ENCODE results near the gene ERN2. TPM values are rescaled to one million over a fixed set of nuclear protein-coding genes. Genes with fewer than 3 reads are reported as not detected.

Gene ERN2
- total RNA-seq, 1 experiment from 2014 or later = 2.1 TPM

- Histone ChIP-seq H4K91ac (ENCODE audit: insufficient read length, low read depth, low read length) (no peak overlapping the region), H3K56ac (ENCODE audit: insufficient read length, low read depth, low read length) (no peak overlapping the region), H4K8ac (replicated peaks; ENCODE audit: insufficient read length, low read depth, low read length) (no peak overlapping the region), H3K27ac (ENCODE audit: insufficient read length, low read depth, low read length) (no peak overlapping the region), H2BK12ac (ENCODE audit: insufficient read length, low read depth, low read length) (no peak overlapping the region), H3K9me3 (ENCODE audit: control insufficient read depth, low read depth, low read length) (no peaks in the 10 kb centered on the region), H3K18ac (ENCODE audit: insufficient read length, low read depth, low read length) (no peak overlapping the region), H3K27me3 (ENCODE audit: insufficient read depth, low read length) (no peaks in the 10 kb centered on the region), H3K4me1 (ENCODE audit: insufficient read depth, low read length) (no peaks in the 10 kb centered on the region), H3K79me2 (ENCODE audit: insufficient read depth, low read length) (no peaks in the 10 kb centered on the region), H2AFZ (ENCODE audit: low read length) (no peak overlapping the region), H3K4ac (ENCODE audit: low read depth, low read length) (no peak overlapping the region), H2BK20ac (ENCODE audit: low read depth, low read length, poor library complexity, severe bottlenecking) (no peak overlapping the region), H2BK120ac (ENCODE audit: low read depth, low read length, poor library complexity, severe bottlenecking) (no peak overlapping the region), H4K20me1 (ENCODE audit: control insufficient read depth, insufficient read depth, insufficient read length) (no peaks in the 10 kb centered on the region), H3K23me2 (ENCODE audit: insufficient read length, low read depth, low read length, poor library complexity, severe bottlenecking) (peaks cover 6% of the 10 kb centered on the region), H3K23ac (ENCODE audit: insufficient read length, low read depth, low read length) (no peak overlapping the region), H3K4me2 (ENCODE audit: insufficient read depth, insufficient read length, low read length) (no peak overlapping the region), H2BK5ac (ENCODE audit: insufficient read length, low read length) (no peak overlapping the region), H3K14ac (ENCODE audit: insufficient read depth, low read length) (no peak overlapping the region), H4K5ac (ENCODE audit: insufficient read length, low read depth, low read length) (no peak overlapping the region), H2BK15ac (ENCODE audit: low read depth, low read length) (no peak overlapping the region), H3K79me1 (ENCODE audit: insufficient read depth, low read depth, low read length, poor library complexity, severe bottlenecking) (no peaks in the 10 kb centered on the region), H3K9ac (ENCODE audit: extremely low read depth, insufficient read length, low read length) (no peak overlapping the region), H2AK5ac (ENCODE audit: insufficient read length, low read length) (no peak overlapping the region), H3T11ph (ENCODE audit: low read length) (no peak overlapping the region)
- H3K27ac Mint-ChIP-seq = peak overlapping the region in 1 of 3 experiments; percentile 80; a peak in 2 of 7 replicates
- WGBS (ENCODE audit: extremely low coverage, insufficient read length, low lambda C conversion rate) = no CpG with 5 or more reads among the region's 6 CpGs
- H3K27me3 Mint-ChIP-seq (ENCODE audit: low read depth) = no peaks in the 10 kb centered on the region
- no peak overlapping the region for H3K4me3 Mint-ChIP-seq
- H3K4me1 Mint-ChIP-seq = peaks cover 16 to 17% of the 10 kb centered on the region in 2 experiments
- TF ChIP-seq CTCF (conservative IDR thresholded peaks at IDR 0.05) = no peak
- no peaks in the 10 kb centered on the region for H3K9me3 Mint-ChIP-seq
- H3K36me3 Mint-ChIP-seq (ENCODE audit: insufficient read depth in 1 of 3, low read depth in 3 of 3) = peaks cover 26 to 53% (median 43%) of the 10 kb centered on the region in 3 experiments; a peak in 6 of 7 replicates
- DNase-seq = no peak
Observed at GRCh38 chr16:23692190-23692837, 20.7 kb downstream of the ERN2 start.
